IMR-90 (cell line): ENCODE data around the gene FANCM. TPM values are rescaled to one million over a fixed set of nuclear protein-coding genes. Genes with fewer than 3 reads are reported as not detected.

ENCODE experiments used
- ATAC-seq: fragments of 200-7000 bp; cut with Tn5 transposase; 2 replicates; pipeline ENCODE4 v1.9.1; 2020; ENCODE audit warnings: low read depth, mild to moderate bottlenecking, moderate library complexity
- BruUV-seq: library from RNA; stranded (reverse); fragments of 400-500 nt; replicated peaks from 2 replicates; lab custom pipeline; 2021; lab: Mats Ljungman, UMichigan
- CTCF ChIA-PET: fragments of 300-600 bp; formaldehyde crosslinking; extraction: SDS; loops from one replicate; lab custom pipeline; 2021; ENCODE audit warnings: antibody characterized with exemption; lab: Yijun Ruan, JAX
- POLR2A ChIA-PET: fragments of 300-600 bp; sonication (Branson Sonifier 250); formaldehyde crosslinking; loops from one replicate; lab custom pipeline; 2022; ENCODE audit warnings: antibody characterized with exemption; ENCODE audit not compliant: unreplicated experiment; lab: Charles Lee
- DNase-seq: peaks from one replicate; pipeline ENCODE4 v3.0.0; 2013
- H2AFZ ChIP-seq: replicated peaks from 2 replicates; pipeline ENCODE3; 2013; ENCODE audit warnings: low read length, mild to moderate bottlenecking; ENCODE audit not compliant: poor library complexity
- H2AK5ac ChIP-seq: 2 replicates; pipeline ENCODE4 v1.6.1; 2013; ENCODE audit warnings: low read depth, low read length, inconsistent platforms
- H2AK9ac ChIP-seq: replicated peaks from 2 replicates; pipeline ENCODE3; 2013; ENCODE audit warnings: mild to moderate bottlenecking, low read depth, low read length, moderate library complexity; ENCODE audit not compliant: poor library complexity
- H2BK120ac ChIP-seq: 2 replicates; pipeline ENCODE4 v1.6.1; 2013; ENCODE audit warnings: low read depth, low read length, inconsistent platforms
- H2BK15ac ChIP-seq: 3 replicates; pipeline ENCODE4 v1.6.1; 2013; ENCODE audit warnings: low read depth, low read length, inconsistent platforms
- H2BK20ac ChIP-seq: 2 replicates; pipeline ENCODE4 v1.6.1; 2013; ENCODE audit warnings: low read depth, mild to moderate bottlenecking, inconsistent platforms, low read length, moderate library complexity
- H2BK5ac ChIP-seq: 2 replicates; pipeline ENCODE4 v1.6.1; 2013; ENCODE audit warnings: mild to moderate bottlenecking, low read depth, low read length, inconsistent platforms; ENCODE audit not compliant: poor library complexity, severe bottlenecking
- H3K14ac ChIP-seq: replicated peaks from 2 replicates; pipeline ENCODE4 v1.6.1; 2013; ENCODE audit warnings: low read depth, low read length, inconsistent platforms
- H3K18ac ChIP-seq: 2 replicates; pipeline ENCODE4 v1.6.1; 2013; ENCODE audit warnings: low read depth, low read length, control low read depth
- H3K23ac ChIP-seq: 2 replicates; pipeline ENCODE4 v1.6.1; 2013; ENCODE audit warnings: low read depth, low read length, inconsistent platforms
- H3K27ac ChIP-seq: 2 replicates; pipeline ENCODE4 v1.5.1; 2013; ENCODE audit warnings: mild to moderate bottlenecking, control low read depth, low read length; ENCODE audit not compliant: insufficient read depth
- H3K27me3 ChIP-seq: 2 replicates; pipeline ENCODE4 v1.6.1; 2013; ENCODE audit warnings: low read length; ENCODE audit not compliant: control insufficient read depth, insufficient read depth
- H3K36me3 ChIP-seq: 2 replicates; pipeline ENCODE4 v1.6.1; 2013; ENCODE audit warnings: low read length, mixed read lengths; ENCODE audit not compliant: control insufficient read depth, insufficient read depth
- H3K4ac ChIP-seq: 2 replicates; pipeline ENCODE4 v1.6.1; 2013; ENCODE audit warnings: low read depth, low read length, inconsistent platforms
- H3K4me1 ChIP-seq: 2 replicates; pipeline ENCODE4 v1.6.1; 2013; ENCODE audit warnings: low read length, mixed read lengths; ENCODE audit not compliant: control insufficient read depth, insufficient read depth
- H3K4me2 ChIP-seq: 2 replicates; pipeline ENCODE4 v1.6.1; 2013; ENCODE audit warnings: low read depth, mild to moderate bottlenecking, control low read depth, low read length, moderate library complexity
- H3K4me3 ChIP-seq: 2 replicates; pipeline ENCODE4 v1.5.1; 2013; ENCODE audit warnings: low read depth, mild to moderate bottlenecking, control low read depth, low read length, moderate library complexity; ENCODE audit not compliant: insufficient read depth
- H3K56ac ChIP-seq: 2 replicates; pipeline ENCODE4 v1.6.1; 2013; ENCODE audit warnings: low read length, inconsistent platforms; ENCODE audit not compliant: insufficient read depth; ENCODE audit errors: extremely low read depth
- H3K79me1 ChIP-seq, 2 experiments: 2 replicates each; pipeline ENCODE4 v1.6.1; 2013; ENCODE audit warnings: low read length in 2 of 2, inconsistent platforms in 1 of 2, low read depth in 1 of 2
- H3K9ac ChIP-seq: 2 replicates; pipeline ENCODE4 v1.6.1; 2013; ENCODE audit warnings: low read depth, low read length, control low read depth
- H3K9me1 ChIP-seq: 2 replicates; pipeline ENCODE4 v1.6.1; 2013; ENCODE audit warnings: low read length, inconsistent platforms; ENCODE audit not compliant: insufficient read depth
- H3K9me3 ChIP-seq: 2 replicates; pipeline ENCODE4 v1.6.1; 2013; ENCODE audit warnings: low read length; ENCODE audit not compliant: control insufficient read depth, insufficient read depth
- H4K20me1 ChIP-seq: 2 replicates; pipeline ENCODE4 v1.6.1; 2013; ENCODE audit warnings: low read length, inconsistent platforms; ENCODE audit not compliant: insufficient read depth
- H4K5ac ChIP-seq: 2 replicates; pipeline ENCODE4 v1.6.1; 2013; ENCODE audit warnings: mild to moderate bottlenecking, low read depth, low read length, control low read depth
- H4K8ac ChIP-seq, 2 experiments: 2 replicates each; pipeline ENCODE4 v1.6.1; 2013; ENCODE audit warnings: low read depth in 2 of 2, low read length in 2 of 2, control low read depth in 1 of 2, inconsistent platforms in 1 of 2
- H4K91ac ChIP-seq: 2 replicates; pipeline ENCODE4 v1.6.1; 2013; ENCODE audit warnings: low read depth, low read length, inconsistent platforms; ENCODE audit not compliant: insufficient read depth
- CHD1 ChIP-seq: IDR thresholded peaks from 2 replicates; pipeline ENCODE4 v1.6.1; 2012; ENCODE audit warnings: low read depth, low read length, improper control_type of control experiment
- CTCF ChIP-seq: conservative IDR thresholded peaks from 2 replicates; pipeline ENCODE4 v1.5.1; 2012; ENCODE audit warnings: mild to moderate bottlenecking, low read depth, low read length, improper control_type of control experiment
- RCOR1 ChIP-seq: IDR thresholded peaks from 2 replicates; pipeline ENCODE4 v1.6.1; 2012; ENCODE audit warnings: mild to moderate bottlenecking, low read length, improper control_type of control experiment; ENCODE audit not compliant: insufficient replicate concordance
- WGBS, 2 experiments: methylation state at CpG; one replicate each; pipeline versions ENCODE4 v1.1.5 to v1.1.7; 2013; ENCODE audit warnings: missing lambda C conversion rate in 2 of 2; ENCODE audit not compliant: insufficient read length in 1 of 2; ENCODE audit errors: extremely low coverage in 2 of 2; 5-methylcytosine and 5-hydroxymethylcytosine counted together
- dilution Hi-C: fragments of 300-500 bp; cut with HindIII; formaldehyde crosslinking; loops from one replicate; pipeline ENCODE4 v1.14.3; 2018; ENCODE audit warnings: low sequenced_read_pairs; ENCODE audit not compliant: unreplicated experiment
- in situ Hi-C: fragments of 300-500 bp; cut with MboI; formaldehyde crosslinking; loops from 3 replicates; pipeline ENCODE4 v1.14.3; 2019; ENCODE audit warnings: low sequenced_read_pairs, inconsistent platforms, mixed read lengths
- intact Hi-C: fragments of 100-400 bp; cut with micrococcal nuclease; formaldehyde crosslinking; loops from 2 replicates; pipeline ENCODE4 v1.10.0; 2022
- polyA plus RNA-seq, 3 experiments: library from polyadenylated mRNA; depleted of rRNA; stranded (reverse); fragments of >200 nt; gene quantifications; 2 replicates each; pipeline ENCODE4 v1.2.3, GENCODE V29; 2012; ENCODE audit warnings: low replicate concordance in 1 of 3
- total RNA-seq: library from RNA; depleted of rRNA; stranded (reverse); fragments of >200 nt; gene quantifications from 2 replicates; pipeline ENCODE4 v1.2.3, GENCODE V29; 2012

Gene FANCM
- total and polyA plus RNA-seq, 2 of the 4 experiments (the other 2 are of a cell fraction), result 1.7 to 7.0 TPM

DNA sequence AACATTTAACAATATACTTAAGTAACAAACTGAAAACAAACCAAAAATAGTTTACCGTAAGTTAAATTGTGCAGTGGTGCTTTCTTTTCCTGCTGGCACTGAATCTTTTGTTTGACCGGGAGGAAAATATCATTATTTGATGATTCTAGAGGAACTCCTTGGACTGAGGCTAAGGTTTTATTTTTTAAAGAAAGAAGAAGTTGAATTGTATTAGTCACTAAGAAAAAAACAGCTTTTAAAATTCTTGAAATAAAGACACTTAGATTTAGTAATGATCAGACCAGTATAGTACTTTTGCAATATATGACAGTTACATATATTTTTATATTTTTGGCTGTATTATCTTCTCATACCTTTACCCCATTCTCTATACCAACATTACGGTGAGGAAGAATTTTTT, 107.0 kb downstream of the FANCM start:
- Histone ChIP-seq H3K27ac (no peak overlapping the region), H3K36me3 (peaks cover 1% of the 10 kb centered on the region; the same call in 1 of the 2 replicates), H3K4me1 (no peaks in the 10 kb centered on the region), H3K4me2 (no peak overlapping the region; the same call in 1 of the 2 replicates), H3K18ac (no peak overlapping the region), H2AK5ac (no peak overlapping the region), H4K8ac (no peak overlapping the region; a peak in 1 of 4 replicates), H3K79me1 (peaks cover 33 to 38% of the 10 kb centered on the region in 2 experiments), H4K5ac (no peak overlapping the region; the same call in 1 of the 2 replicates), H3K14ac (no peak overlapping the region), H3K56ac (no peak overlapping the region), H2AFZ (no peak overlapping the region), H3K27me3 (no peaks in the 10 kb centered on the region), H4K91ac (no peak overlapping the region), H3K23ac (no peak overlapping the region), H2BK20ac (no peak overlapping the region), H3K9ac (no peak overlapping the region), H3K9me1 (no peaks in the 10 kb centered on the region; the same call in 1 of the 2 replicates), H2BK5ac (no peak overlapping the region), H3K9me3 (no peaks in the 10 kb centered on the region), H2BK15ac (no peak overlapping the region), H4K20me1 (no peaks in the 10 kb centered on the region), H2BK120ac (no peak overlapping the region), H2AK9ac (no peak overlapping the region), H3K4me3 (no peak overlapping the region), H3K4ac (no peak overlapping the region)
- intact Hi-C loops, result no loop called here
- dilution Hi-C loops, result no loop called here
- no peak for DNase-seq
- in situ Hi-C loops, result no loop called here
- BruUV-seq, result no TSS peak
- CTCF ChIA-PET, result interaction anchor here (0.6 kb wide), 1 partner anchor 34 kb away, joined by 3 read pairs; no protein-coding TSS in a partner anchor
- no CpG with 5 or more reads among the region's 3 CpGs for WGBS, 2 experiments
- TF ChIP-seq RCOR1, result no peak
- TF ChIP-seq CHD1, result no peak
- TF ChIP-seq CTCF, result no peak
- ATAC-seq, result no peak
- POLR2A ChIA-PET, result no interaction called here
